BLaER1 treated with 17β-estradiol and CSF1 and Interleukin-3, amounts not matched to agents 10 nM and 100 nM (cell line): ENCODE data around the gene TIPARP.
"Not testable (repeated sequence)": the region's sequence is repeated elsewhere in the genome, so short reads cannot be mapped to it uniquely, and the experiment has no call there.

Source experiments
- H3K27ac ChIP-seq, 11 experiments: shearing (Covaris generic); formaldehyde crosslinking; 2 replicates each; pipeline ENCODE4 v1.8.1; 2022
- H3K27me3 ChIP-seq, 11 experiments: shearing (Covaris generic); formaldehyde crosslinking; 2 replicates each; pipeline ENCODE4 v1.8.1; 2022
- H3K36me3 ChIP-seq, 11 experiments: shearing (Covaris generic); formaldehyde crosslinking; 2 replicates each; pipeline ENCODE4 v1.8.1; 2022
- H3K4me1 ChIP-seq, 10 experiments: shearing (Covaris generic); formaldehyde crosslinking; 2 replicates each; pipeline ENCODE4 v1.8.1; 2022
- H3K4me2 ChIP-seq, 11 experiments: shearing (Covaris generic); formaldehyde crosslinking; 2 replicates each; pipeline ENCODE4 v1.8.1; 2022
- H3K4me3 ChIP-seq, 10 experiments: shearing (Covaris generic); formaldehyde crosslinking; 2 replicates each; pipeline ENCODE4 v1.8.1; 2022
- H3K9ac ChIP-seq, 11 experiments: shearing (Covaris generic); formaldehyde crosslinking; 2 replicates each; pipeline ENCODE4 v1.8.1; 2022
- H3K9me3 ChIP-seq, 11 experiments: shearing (Covaris generic); formaldehyde crosslinking; replicated peaks in 1 of 11; 2 replicates each; pipeline ENCODE4 v1.8.1; 2022
- H4K20me1 ChIP-seq, 11 experiments: shearing (Covaris generic); formaldehyde crosslinking; 2 replicates each; pipeline ENCODE4 v1.8.1; 2022
- Cebpa-rat ChIP-seq, 11 experiments: shearing (Covaris generic); IDR thresholded peaks; 2 replicates each; pipeline ENCODE4 v1.8.1; 2022

Gene TIPARP

DNA sequence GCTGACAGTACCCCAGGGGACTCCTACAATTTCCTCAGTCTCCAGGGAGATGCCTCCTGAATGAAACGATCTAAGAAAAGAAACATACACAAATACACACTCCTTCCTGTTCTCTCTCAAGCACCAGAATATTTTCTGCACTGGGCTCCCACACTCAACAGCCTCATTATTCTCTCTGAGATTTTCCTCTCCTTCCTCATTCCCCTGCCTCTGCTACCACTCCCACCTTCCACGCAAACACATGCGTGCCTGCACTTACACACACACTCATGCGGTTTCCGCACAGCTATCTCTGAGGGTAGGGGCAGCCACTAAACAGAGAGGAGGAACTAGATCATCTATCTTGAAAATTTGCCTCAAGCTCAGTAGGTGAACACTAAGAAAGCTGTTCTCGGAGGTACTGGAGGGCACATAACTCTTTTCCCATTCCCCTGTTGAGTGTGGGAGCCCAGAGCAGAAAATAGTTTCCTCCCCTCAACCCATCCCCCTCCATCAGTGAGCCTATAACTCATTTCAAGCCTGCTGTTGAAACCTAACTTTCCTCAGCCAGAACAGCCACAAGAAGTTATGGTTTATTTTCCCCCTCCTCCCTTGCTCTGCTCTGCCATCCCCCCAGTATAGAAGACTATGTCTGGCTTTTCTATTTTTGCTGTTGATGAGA lies 30.5 kb upstream of the TIPARP start:
- H3K27ac ChIP-seq, result peak overlapping the region in 10 of 11 experiments; percentile 3 to 80 (median 70); a peak in 21 of 22 replicates
- H3K4me1 ChIP-seq, result peaks cover 22 to 39% (median 31%) of the 10 kb centered on the region in 10 experiments
- H4K20me1 ChIP-seq, result no peaks in the 10 kb centered on the region
- no peaks in the 10 kb centered on the region for H3K27me3 ChIP-seq
- peak overlapping the region; percentile 36 to 73 (median 54); a peak in 21 of 22 replicates for H3K9ac ChIP-seq
- no peaks in the 10 kb centered on the region; a peak in 1 of 22 replicates for H3K9me3 ChIP-seq
- TF ChIP-seq Cebpa-rat (IDR thresholded peaks at IDR 0.05), result no peak
- H3K4me2 ChIP-seq, result peak overlapping the region; percentile 85 to 96 (median 94)
- peak overlapping the region; percentile 3 to 53 (median 42); a peak in 19 of 20 replicates for H3K4me3 ChIP-seq
- no peaks in the 10 kb centered on the region for H3K36me3 ChIP-seq

DNA sequence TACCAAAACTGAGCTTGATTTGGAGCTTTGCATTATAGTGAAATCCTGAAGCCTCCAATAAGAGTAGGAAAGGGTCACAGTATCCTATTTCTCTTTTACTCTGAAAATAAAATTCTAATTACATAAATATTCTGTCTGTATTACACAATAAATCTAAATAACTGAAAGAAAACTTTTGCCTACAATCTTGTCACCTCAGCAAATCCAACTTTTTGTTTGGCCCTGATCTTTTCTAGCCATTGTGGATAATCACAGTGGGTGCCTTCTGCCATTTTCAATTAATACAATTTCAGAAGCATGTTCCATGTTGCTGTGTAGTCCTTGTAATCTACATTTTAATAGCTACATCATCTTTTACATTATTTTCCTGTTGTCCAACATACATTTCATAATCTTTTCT lies 29.4 kb upstream of the TIPARP start:
- Histone ChIP-seq H3K9me3 (no peaks in the 10 kb centered on the region; a peak in 1 of 22 replicates), H3K4me3 (no peak overlapping the region), H3K27me3 (no peaks in the 10 kb centered on the region), H3K4me1 (peaks cover 22 to 39% (median 32%) of the 10 kb centered on the region in 10 experiments), H3K9ac (no peak overlapping the region), H4K20me1 (no peaks in the 10 kb centered on the region), H3K4me2 (peak overlapping the region in 6 of 11 experiments; percentile 85 to 95 (median 92); a peak in 10 of 22 replicates), H3K36me3 (no peaks in the 10 kb centered on the region), H3K27ac (no peak overlapping the region; a peak in 2 of 22 replicates)
- TF ChIP-seq Cebpa-rat (IDR thresholded peaks at IDR 0.05), result no peak

DNA sequence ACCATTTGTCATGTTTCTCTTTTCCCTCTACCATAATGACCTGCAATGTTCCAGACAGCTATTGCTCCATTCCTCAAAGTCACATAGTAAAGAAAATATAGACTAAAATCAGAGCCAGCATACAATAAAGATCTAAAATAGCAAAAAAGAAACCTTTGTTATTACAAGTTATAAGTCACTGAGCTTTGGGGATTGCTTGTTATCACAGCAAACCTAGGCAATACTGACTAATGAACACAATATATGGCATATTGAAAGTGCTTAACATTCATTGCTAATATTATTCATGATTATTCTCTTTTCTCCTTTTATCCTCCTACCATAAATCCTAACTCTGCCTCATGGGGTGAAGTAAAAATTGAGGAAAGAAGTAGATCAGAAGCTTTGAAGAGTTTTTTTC lies 27.4 kb upstream of the TIPARP start:
- no peaks in the 10 kb centered on the region for H4K20me1 ChIP-seq
- H3K4me1 ChIP-seq, result peaks cover 24 to 47% (median 38%) of the 10 kb centered on the region in 10 experiments
- no peak overlapping the region for H3K27ac ChIP-seq
- H3K9me3 ChIP-seq, result no peaks in the 10 kb centered on the region; a peak in 1 of 22 replicates
- no peak overlapping the region for H3K4me2 ChIP-seq
- TF ChIP-seq Cebpa-rat (IDR thresholded peaks at IDR 0.05), result no peak
- no peak overlapping the region for H3K4me3 ChIP-seq
- no peak overlapping the region for H3K9ac ChIP-seq
- no peaks in the 10 kb centered on the region for H3K27me3 ChIP-seq
- H3K36me3 ChIP-seq, result no peaks in the 10 kb centered on the region

- TF ChIP-seq Cebpa-rat (IDR thresholded peaks at IDR 0.05), result no peak
- peaks cover 14 to 36% (median 28%) of the 10 kb centered on the region in 10 experiments for H3K4me1 ChIP-seq
- no peak overlapping the region for H3K27ac ChIP-seq
- no peaks in the 10 kb centered on the region for H3K27me3 ChIP-seq
- no peak overlapping the region for H3K9ac ChIP-seq
- no peak overlapping the region for H3K4me3 ChIP-seq
- no peaks in the 10 kb centered on the region for H3K36me3 ChIP-seq
- no peak overlapping the region for H3K4me2 ChIP-seq
- no peaks in the 10 kb centered on the region; a peak in 1 of 22 replicates for H3K9me3 ChIP-seq
- no peaks in the 10 kb centered on the region for H4K20me1 ChIP-seq
Observed at GRCh38 chr3:156648086-156648485, 26.3 kb upstream of the TIPARP start.

DNA sequence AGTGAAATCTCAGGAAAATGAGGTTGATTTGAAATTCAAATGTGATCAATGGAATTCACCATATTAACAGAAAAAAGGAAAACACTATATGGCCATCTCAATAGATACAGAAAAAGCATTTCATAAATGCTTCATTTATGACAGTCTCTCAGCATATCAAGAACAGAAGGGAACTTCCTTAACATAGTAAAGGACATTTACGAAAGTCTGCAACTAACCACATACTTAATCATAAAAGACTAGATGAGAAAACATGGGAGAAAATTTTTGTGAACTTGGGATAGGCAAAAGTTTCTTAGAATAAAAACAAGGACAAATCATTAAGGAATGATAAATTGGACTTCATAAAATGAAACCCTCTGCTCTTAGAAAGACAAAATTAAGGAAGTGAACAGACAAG lies 24.7 kb upstream of the TIPARP start:
- TF ChIP-seq Cebpa-rat (IDR thresholded peaks at IDR 0.05), result no peak
- Histone ChIP-seq H3K4me1 (peaks cover 0 to 26% (median 14%) of the 10 kb centered on the region in 10 experiments; a peak in 14 of 20 replicates), H3K36me3 (no peaks in the 10 kb centered on the region), H3K27ac (no peak overlapping the region), H3K27me3 (no peaks in the 10 kb centered on the region), H3K9ac (no peak overlapping the region), H3K9me3 (no peaks in the 10 kb centered on the region; a peak in 1 of 22 replicates), H3K4me2 (no peak overlapping the region), H3K4me3 (no peak overlapping the region), H4K20me1 (no peaks in the 10 kb centered on the region)

DNA sequence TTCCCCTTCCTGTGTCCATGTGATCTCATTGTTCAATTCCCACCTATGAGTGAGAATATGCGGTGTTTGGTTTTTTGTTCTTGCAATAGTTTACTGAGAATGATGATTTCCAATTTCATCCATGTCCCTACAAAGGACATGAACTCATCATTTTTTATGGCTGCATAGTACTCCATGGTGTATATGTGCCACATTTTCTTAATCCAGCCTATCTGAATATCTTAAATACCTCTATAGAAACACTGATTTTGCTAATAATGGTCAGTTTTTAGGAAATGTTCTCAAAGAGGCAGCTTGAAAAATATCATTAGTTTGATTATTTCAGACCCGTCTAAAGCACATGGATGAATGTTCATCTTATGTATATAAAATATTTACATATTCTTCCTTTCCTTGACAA lies 21.7 kb upstream of the TIPARP start:
- H3K36me3 ChIP-seq, H3K9ac ChIP-seq, H4K20me1 ChIP-seq, H3K27me3 ChIP-seq, H3K4me2 ChIP-seq, H3K9me3 ChIP-seq, H3K27ac ChIP-seq, H3K4me3 ChIP-seq: not testable (repeated sequence)
- peaks cover 0 to 25% (median 7%) of the 10 kb centered on the region in 10 experiments; a peak in 7 of 20 replicates for H3K4me1 ChIP-seq

- Histone ChIP-seq H4K20me1 (no peaks in the 10 kb centered on the region), H3K27me3 (no peaks in the 10 kb centered on the region), H3K4me1 (peaks cover 0 to 19% (median 7%) of the 10 kb centered on the region in 10 experiments; a peak in 7 of 20 replicates), H3K4me3 (no peak overlapping the region), H3K9me3 (no peaks in the 10 kb centered on the region), H3K4me2 (peak overlapping the region in 1 of 11 experiments; percentile 30; a peak in 1 of 22 replicates), H3K9ac (no peak overlapping the region), H3K36me3 (no peaks in the 10 kb centered on the region), H3K27ac (no peak overlapping the region)
- no peak for TF ChIP-seq Cebpa-rat (IDR thresholded peaks at IDR 0.05)
Observed at GRCh38 chr3:156654834-156655233, 19.6 kb upstream of the TIPARP start.

DNA sequence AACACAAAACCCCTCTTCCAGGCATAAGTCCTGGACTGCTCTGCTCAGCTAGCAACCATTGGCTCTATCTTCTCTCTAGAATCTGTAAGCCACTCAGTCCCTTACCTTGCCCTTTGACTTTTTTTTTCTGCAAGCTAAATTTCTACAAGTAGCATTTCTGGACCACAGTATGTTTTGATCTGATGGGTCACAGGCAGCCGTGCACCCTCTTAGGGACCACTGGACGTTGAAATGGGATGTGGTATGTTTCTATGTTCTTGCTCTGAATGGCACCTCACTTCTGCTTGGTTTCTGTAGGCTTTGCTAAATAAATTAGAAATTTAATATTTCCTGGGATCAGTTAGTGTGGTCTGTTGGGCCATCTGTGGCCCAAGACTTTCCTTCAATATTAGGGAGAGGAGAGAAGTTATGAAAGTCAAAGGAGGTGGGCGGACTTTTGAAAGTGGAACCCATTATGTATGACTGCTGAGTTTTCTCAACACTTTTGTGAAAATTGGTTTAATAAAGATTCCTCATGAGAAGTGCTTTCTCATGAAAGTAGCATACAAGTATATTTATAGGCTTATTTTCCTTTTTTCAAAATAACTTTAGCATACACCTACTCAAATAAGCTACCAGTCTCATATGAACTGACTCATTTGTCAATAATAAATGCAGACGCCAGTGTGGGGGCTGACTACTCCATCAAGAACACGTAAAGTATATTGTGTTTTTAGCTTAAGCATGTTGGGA lies 18.4 kb upstream of the TIPARP start:
- TF ChIP-seq Cebpa-rat (IDR thresholded peaks at IDR 0.05), result no peak
- no peaks in the 10 kb centered on the region for H3K27me3 ChIP-seq
- H3K27ac ChIP-seq, result no peak overlapping the region
- H3K9ac ChIP-seq, result no peak overlapping the region
- H3K4me1 ChIP-seq, result peaks cover 5 to 15% (median 9%) of the 10 kb centered on the region in 10 experiments; a peak in 14 of 20 replicates
- no peaks in the 10 kb centered on the region for H3K36me3 ChIP-seq
- H3K4me3 ChIP-seq, result no peak overlapping the region
- no peaks in the 10 kb centered on the region for H3K9me3 ChIP-seq
- H4K20me1 ChIP-seq, result no peaks in the 10 kb centered on the region
- no peak overlapping the region for H3K4me2 ChIP-seq

DNA sequence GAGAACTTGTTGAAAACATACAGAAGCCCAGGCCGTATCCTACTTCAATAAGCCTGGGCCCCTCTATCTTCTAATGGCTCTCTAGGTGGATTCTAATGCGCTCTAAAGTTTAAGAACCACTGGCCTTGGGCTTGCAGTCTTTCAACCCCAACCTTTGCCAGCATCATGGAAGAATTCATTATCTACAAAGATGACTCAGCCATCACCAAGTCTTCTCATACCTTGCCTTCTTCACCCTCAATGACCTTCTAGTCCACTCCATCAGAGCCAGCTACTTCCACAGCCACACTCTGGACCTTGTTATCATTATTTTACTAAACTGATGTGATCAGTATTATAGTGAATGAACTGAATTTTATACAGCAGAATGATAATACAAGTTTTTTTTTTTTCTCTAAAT lies 16.9 kb upstream of the TIPARP start:
- no peaks in the 10 kb centered on the region for H3K9me3 ChIP-seq
- H3K4me2 ChIP-seq, result no peak overlapping the region
- no peaks in the 10 kb centered on the region for H3K36me3 ChIP-seq
- H3K9ac ChIP-seq, result no peak overlapping the region
- no peak for TF ChIP-seq Cebpa-rat (IDR thresholded peaks at IDR 0.05)
- H4K20me1 ChIP-seq, result no peaks in the 10 kb centered on the region
- H3K27me3 ChIP-seq, result no peaks in the 10 kb centered on the region
- H3K4me1 ChIP-seq, result peaks cover 0 to 26% (median 13%) of the 10 kb centered on the region in 10 experiments; a peak in 15 of 20 replicates
- no peak overlapping the region for H3K4me3 ChIP-seq
- no peak overlapping the region for H3K27ac ChIP-seq
